Measurements from ENCODE around the gene KIF13A. TPM values are rescaled to one million over a fixed set of nuclear protein-coding genes. Genes with fewer than 3 reads are reported as not detected.

KIF13A gene
- total and polyA plus RNA-seq, 9 of the 15 experiments (the other 6 are each of a cell fraction or from before 2014, with no cell fraction given), result 3.6 to 44.3 (median 29.7) TPM

- TF ChIP-seq ZNF639 (CRISPR knock-in tag; conservative IDR thresholded peaks at IDR 0.05 in 1 of 2, IDR thresholded peaks at IDR 0.05 in 1 of 2), result no peak
- TF ChIP-seq, protein P1, sequence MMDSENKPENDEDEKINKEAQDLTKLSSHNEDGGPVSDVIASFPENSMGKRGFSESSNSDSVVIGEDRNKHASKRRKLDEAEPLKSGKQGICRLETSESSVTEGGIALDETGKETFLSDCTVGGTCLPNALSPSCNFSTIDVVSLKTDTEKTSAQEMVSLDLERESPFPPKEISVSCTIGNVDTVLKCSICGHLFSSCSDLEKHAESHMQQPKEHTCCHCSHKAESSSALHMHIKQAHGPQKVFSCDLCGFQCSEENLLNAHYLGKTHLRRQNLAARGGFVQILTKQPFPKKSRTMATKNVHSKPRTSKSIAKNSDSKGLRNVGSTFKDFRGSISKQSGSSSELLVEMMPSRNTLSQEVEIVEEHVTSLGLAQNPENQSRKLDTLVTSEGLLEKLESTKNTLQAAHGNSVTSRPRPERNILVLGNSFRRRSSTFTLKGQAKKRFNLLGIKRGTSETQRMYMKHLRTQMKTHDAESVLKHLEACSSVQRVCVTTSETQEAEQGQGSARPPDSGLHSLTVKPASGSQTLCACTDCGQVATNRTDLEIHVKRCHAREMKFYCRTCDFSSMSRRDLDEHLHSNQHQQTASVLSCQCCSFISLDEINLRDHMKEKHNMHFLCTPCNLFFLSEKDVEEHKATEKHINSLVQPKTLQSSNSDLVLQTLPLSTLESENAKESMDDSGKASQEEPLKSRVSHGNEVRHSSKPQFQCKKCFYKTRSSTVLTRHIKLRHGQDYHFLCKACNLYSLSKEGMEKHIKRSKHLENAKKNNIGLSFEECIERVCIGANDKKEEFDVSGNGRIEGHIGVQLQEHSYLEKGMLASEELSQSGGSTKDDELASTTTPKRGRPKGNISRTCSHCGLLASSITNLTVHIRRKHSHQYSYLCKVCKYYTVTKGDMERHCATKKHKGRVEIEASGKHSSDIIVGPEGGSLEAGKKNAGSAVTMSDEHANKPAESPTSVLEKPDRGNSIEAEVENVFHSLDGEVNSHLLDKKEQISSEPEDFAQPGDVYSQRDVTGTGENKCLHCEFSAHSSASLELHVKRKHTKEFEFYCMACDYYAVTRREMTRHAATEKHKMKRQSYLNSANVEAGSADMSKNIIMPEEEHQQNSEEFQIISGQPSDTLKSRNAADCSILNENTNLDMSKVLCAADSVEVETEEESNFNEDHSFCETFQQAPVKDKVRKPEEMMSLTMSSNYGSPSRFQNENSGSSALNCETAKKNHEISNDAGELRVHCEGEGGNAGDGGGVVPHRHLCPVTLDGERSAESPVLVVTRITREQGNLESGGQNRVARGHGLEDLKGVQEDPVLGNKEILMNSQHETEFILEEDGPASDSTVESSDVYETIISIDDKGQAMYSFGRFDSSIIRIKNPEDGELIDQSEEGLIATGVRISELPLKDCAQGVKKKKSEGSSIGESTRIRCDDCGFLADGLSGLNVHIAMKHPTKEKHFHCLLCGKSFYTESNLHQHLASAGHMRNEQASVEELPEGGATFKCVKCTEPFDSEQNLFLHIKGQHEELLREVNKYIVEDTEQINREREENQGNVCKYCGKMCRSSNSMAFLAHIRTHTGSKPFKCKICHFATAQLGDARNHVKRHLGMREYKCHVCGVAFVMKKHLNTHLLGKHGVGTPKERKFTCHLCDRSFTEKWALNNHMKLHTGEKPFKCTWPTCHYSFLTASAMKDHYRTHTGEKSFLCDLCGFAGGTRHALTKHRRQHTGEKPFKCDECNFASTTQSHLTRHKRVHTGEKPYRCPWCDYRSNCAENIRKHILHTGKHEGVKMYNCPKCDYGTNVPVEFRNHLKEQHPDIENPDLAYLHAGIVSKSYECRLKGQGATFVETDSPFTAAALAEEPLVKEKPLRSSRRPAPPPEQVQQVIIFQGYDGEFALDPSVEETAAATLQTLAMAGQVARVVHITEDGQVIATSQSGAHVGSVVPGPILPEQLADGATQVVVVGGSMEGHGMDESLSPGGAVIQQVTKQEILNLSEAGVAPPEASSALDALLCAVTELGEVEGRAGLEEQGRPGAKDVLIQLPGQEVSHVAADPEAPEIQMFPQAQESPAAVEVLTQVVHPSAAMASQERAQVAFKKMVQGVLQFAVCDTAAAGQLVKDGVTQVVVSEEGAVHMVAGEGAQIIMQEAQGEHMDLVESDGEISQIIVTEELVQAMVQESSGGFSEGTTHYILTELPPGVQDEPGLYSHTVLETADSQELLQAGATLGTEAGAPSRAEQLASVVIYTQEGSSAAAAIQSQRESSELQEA (IDR thresholded peaks at IDR 0.05; ENCODE audit: low read depth), result no peak
- TF ChIP-seq BRD4 (IDR thresholded peaks at IDR 0.05), result no peak
- TF ChIP-seq ZFP36 (IDR thresholded peaks at IDR 0.05; ENCODE audit: low read depth, low read length, partially characterized antibody), result no peak
- no peak for TF ChIP-seq ZNF717 (CRISPR knock-in tag; IDR thresholded peaks at IDR 0.05)
- TF ChIP-seq, protein P2, sequence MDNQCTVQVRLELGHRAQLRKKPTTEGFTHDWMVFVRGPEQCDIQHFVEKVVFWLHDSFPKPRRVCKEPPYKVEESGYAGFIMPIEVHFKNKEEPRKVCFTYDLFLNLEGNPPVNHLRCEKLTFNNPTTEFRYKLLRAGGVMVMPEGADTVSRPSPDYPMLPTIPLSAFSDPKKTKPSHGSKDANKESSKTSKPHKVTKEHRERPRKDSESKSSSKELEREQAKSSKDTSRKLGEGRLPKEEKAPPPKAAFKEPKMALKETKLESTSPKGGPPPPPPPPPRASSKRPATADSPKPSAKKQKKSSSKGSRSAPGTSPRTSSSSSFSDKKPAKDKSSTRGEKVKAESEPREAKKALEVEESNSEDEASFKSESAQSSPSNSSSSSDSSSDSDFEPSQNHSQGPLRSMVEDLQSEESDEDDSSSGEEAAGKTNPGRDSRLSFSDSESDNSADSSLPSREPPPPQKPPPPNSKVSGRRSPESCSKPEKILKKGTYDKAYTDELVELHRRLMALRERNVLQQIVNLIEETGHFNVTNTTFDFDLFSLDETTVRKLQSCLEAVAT (IDR thresholded peaks at IDR 0.05), result 0 out of 4 replicates have a peak, but pooled peaks of 1 of the 2 experiments have one; percentile 40
- TF ChIP-seq, protein P3, sequence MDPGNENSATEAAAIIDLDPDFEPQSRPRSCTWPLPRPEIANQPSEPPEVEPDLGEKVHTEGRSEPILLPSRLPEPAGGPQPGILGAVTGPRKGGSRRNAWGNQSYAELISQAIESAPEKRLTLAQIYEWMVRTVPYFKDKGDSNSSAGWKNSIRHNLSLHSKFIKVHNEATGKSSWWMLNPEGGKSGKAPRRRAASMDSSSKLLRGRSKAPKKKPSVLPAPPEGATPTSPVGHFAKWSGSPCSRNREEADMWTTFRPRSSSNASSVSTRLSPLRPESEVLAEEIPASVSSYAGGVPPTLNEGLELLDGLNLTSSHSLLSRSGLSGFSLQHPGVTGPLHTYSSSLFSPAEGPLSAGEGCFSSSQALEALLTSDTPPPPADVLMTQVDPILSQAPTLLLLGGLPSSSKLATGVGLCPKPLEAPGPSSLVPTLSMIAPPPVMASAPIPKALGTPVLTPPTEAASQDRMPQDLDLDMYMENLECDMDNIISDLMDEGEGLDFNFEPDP (CRISPR knock-in tag; IDR thresholded peaks at IDR 0.05), result 0 out of 2 replicates have a peak, but pooled peaks have one; percentile 14
- 0 out of 2 replicates have a peak, but pooled peaks have one; percentile 17 for TF ChIP-seq CC2D1A (IDR thresholded peaks at IDR 0.05)
- no peak for TF ChIP-seq ATF1 (CRISPR knock-in tag; IDR thresholded peaks at IDR 0.05)
- TF ChIP-seq ATF1 (tag; IDR thresholded peaks at IDR 0.05), result peak; percentile 21; the same call in 1 of the 2 replicates
- peak; percentile 31; the same call in 1 of the 2 replicates for TF ChIP-seq GATAD2A (IDR thresholded peaks at IDR 0.05)
Measured at GRCh38 chr6:17985934-17986655, 1.3 kb downstream of the KIF13A start (continued).
